ENCODE measurements around the gene FAM47E.
"Not testable (repeated sequence)": the region's sequence is repeated elsewhere in the genome, so short reads cannot be mapped to it uniquely, and the experiment has no call there.

FAM47E gene

DNA sequence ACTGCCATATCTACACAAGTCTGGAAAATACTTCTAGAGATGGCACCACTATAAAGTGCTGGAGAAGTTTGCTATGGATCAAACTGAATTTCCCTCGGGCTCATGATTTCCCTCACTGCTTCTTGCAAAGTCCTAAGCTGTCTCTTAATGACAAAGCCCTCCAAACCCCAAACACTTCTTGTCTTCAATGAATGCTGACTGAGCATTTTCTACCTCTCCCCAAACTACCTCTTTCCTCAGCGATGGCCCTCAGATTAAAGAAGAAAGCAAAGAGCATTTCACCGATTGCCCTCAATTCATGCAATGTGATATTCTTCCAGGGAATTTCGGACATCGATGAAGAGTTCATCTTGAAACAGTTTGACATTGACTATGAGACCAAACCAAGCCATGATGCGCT, 19.7 kb downstream of the FAM47E start:
- no peak for DNase-seq

DNA sequence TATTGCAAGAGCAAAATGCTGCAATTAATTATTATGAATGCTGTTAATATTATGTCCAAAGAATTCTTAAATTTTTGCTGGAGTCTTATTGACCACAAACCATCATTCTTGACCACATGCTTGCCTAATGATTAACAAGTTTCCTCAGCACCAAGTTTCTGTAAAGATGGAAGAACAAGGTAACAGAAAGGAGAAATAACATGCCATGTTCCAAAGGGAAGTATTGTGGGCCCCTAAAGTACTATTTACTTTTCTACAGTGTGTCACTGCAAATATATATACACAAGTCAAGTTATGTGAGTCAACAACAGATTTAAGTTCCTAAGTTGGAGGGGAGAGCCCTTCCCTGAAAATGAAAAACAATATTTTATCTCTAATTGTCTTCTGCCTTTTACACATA, 20.6 kb downstream of the FAM47E start:
- DNase-seq: no peak

GRCh38 chr4:76272582-76272981, 21.1 kb downstream of the FAM47E start:
- DNase-seq: no peak

- DNase-seq: no peak
Observed at GRCh38 chr4:76272999-76273398, 21.5 kb downstream of the FAM47E start.

GRCh38 chr4:76275486-76276124, 24.1 kb downstream of the FAM47E start:
- DNase-seq: no peak

DNA sequence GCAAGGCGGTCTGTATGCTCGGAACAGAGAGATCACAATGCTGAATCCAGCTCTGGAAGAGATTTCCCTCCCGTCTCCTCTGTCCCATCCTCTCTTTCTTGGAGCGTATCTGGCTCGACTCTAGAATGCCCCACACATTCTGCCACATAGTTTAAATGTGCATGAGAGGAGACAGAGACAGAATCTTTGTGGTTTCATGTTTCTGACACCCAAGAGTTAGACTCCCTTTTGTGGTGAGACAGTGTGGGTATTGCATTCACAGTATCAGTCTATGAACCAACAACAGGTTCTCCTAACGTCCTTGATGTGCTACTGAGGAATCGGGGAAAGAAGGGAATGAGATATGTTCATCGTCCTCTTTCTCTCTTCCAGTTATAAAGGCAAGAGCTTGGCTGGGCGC, 25.3 kb downstream of the FAM47E start:
- no peak for DNase-seq

- DNase-seq: no peak
Observed at GRCh38 chr4:76277667-76278066, 26.1 kb downstream of the FAM47E start.

DNA sequence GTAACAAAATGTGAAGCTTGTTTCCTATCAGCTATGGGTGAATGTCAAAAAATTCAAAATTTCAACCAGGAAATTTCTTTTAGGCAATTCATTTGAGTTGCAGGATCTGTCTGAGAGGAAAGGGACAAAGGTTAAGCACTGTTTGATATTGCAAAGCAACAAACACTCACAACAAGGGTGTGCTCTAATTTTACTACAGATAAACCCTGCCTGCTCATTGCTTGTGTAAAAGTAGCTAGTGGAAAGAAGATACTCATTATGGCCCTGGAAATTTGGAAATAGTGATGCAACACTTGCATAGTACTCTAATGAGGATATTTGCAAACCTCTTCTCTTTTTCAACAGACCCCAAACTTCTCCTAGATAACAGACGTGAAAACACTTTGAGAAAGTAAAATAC, 27.1 kb downstream of the FAM47E start:
- no peak for DNase-seq

DNA sequence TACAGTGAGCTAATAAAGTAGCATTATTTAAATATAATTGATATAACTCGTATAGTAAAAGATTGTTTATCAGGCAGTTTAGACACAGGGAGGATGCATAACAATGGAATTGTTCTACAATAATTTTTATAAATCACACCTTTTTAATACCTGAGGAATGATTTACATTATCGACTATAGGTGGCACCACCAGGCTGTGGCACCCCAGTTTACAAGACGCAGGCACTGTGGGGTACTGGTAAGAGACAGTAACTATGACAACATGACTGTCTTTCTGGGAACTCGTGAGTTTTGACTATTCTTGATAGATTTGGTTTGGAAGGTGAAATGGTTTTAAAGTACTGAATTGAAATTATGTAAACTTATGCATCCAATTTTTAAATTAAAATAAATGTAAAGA, 27.9 kb downstream of the FAM47E start:
- DNase-seq: no peak

GRCh38 chr4:76280488-76281441, 29.2 kb downstream of the FAM47E start:
- no peak for DNase-seq

GRCh38 chr4:76281594-76281993, 30.1 kb downstream of the FAM47E start:
- DNase-seq: not testable (repeated sequence)

GRCh38 chr4:76282941-76283689, 31.6 kb downstream of the FAM47E start:
- DNase-seq: no peak

- DNase-seq: no peak
Observed at GRCh38 chr4:76283900-76284299, 32.4 kb downstream of the FAM47E start.

DNA sequence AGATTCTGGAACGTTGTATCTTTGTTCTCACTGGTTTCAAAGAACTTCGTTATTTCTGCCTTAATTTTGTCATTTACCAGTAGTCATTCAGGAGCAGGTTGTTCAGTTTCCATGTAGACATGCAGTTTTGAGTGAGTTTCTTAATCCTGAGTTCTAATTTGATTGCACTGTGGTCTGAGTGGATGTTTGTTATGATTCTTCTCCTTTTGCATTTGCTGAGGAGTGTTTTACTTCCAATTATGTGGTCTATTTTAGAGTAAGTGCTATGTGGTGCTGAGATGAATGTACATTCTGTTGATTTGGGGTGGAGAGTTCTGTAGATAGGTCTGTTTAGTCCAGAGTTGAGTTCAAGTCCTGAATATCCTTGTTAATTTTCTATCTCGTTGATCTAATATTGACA, 36.3 kb downstream of the FAM47E start:
- DNase-seq: not testable (repeated sequence)

DNA sequence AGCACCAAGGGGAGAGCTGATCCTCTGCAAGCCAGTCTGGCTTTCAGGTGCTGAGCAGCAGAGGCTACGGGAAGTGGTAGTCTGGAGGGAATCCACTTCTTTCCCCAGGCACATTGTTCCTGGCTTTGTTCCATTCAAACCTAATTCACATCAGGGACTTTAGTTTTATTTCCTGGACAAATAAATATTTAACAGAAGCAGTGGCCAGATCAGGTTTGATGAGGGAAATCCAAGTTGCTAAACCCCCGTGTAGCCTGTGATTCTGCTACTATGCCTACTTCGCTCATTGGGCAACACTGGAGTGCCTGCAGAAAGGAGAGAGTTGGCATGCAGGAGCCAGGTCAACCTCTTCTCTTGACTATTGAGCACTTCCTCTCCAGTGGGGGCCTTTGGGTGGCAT, 41.2 kb downstream of the FAM47E start:
- DNase-seq: no peak

GRCh38 chr4:76293772-76294171, 42.3 kb downstream of the FAM47E start:
- no peak for DNase-seq

DNA sequence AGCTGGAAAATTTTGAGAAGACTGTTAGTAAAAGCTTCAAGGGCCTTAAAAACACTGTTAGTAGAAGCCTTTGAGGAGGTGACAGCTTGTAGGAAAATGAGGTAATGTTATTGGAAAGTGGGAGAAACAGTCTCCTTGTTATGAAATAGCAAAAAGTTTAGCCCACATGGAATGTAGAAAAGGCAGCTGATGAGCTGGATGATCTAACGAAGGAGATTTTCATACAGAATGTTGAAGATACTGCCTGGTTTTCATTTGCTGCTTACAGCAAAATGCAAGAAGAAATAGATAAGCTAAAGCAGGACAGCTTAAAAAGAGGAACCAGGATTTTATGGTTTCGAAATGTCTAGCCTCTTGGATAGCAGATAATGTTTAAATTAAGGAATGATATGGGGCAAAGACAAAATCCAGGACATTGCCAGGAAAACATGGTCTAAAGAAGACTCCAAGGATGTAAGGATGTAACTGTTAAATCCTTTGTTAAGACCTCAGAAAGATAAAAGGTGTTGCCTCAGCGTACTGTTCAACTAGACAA, 44.8 kb downstream of the FAM47E start:
- DNase-seq: no peak

- no peak for DNase-seq
Observed at GRCh38 chr4:76298227-76298626, 46.7 kb downstream of the FAM47E start.

DNA sequence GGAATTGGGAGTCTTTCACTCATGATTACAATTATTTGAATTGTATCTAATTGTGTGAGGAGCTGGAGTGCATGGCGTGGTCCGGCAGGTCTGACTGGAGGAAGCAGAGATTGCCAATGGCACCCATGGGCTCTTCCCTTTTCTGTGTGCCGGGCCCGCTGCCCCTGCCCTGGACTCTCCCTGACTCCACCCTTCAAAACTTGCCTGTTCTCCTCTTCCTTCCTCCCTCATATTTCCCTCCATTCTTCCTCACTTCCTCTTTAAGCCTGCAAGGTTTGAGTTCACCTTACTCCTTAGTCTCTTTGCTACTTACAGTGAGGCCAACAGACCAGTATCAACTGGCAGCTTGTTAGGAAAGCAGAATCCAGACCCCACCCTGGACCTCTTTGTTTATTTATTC, 48.5 kb downstream of the FAM47E start:
- no peak for DNase-seq

DNA sequence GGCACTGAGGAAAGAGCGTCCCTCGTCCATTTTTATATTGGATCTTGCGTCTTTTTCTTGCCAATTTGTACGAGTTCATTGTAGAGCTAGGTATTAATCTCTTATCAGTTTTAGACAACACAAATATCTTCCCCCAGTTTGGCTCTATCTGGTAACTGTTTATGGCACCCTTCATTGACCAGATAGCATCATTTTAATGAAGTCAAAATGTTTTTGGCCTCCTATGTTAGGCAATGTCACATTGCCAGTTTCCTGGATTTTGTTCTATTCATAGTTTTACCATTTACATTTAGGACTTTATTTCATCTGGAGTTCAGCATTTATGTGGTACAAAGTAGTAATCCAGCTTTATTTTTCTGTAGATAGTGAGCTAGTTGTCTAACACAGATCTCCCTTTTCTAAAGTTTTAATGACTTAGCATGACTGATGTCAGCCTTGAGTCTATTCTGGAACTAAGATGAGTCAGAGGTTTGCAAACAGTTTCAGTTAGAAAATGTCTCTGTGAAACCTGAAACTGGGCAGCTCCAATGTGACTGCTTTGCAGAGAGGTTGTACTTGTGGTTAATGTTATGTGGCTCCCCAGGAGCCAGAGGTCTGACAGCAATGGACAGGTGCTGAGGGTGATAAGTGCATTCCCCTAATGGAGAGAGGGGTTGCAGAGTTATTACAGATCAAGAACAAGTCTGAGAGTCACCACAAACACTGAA, 49.7 kb downstream of the FAM47E start:
- no peak for DNase-seq

GRCh38 chr4:76301775-76302162, 50.2 kb downstream of the FAM47E start:
- no peak for DNase-seq

- no peak for DNase-seq
Observed at GRCh38 chr4:76302826-76303438, 51.4 kb downstream of the FAM47E start.
